ENCODE results near the gene NOL4L. TPM values are rescaled to one million over a fixed set of nuclear protein-coding genes. Genes with fewer than 3 reads are reported as not detected.

The NOL4L gene
- total and polyA plus RNA-seq, 2 experiments from 2014 or later: 38.8 to 39.2 TPM

- TF ChIP-seq CREB1 (CRISPR knock-in tag; IDR thresholded peaks at IDR 0.05; ENCODE audit: low read depth) (no peak), EZH2 (IDR thresholded peaks at IDR 0.05; ENCODE audit: low read depth, unreplicated experiment) (no peak), STAT1 (IDR thresholded peaks at IDR 0.05; ENCODE audit: unreplicated experiment) (no peak), EZH2phosphoT487 (IDR thresholded peaks at IDR 0.05; ENCODE audit: unreplicated experiment) (no peak), ZNF331 (CRISPR knock-in tag; IDR thresholded peaks at IDR 0.05; ENCODE audit: low read depth) (no peak)
These were observed 94.0 kb downstream of the NOL4L start (continued) for GRCh38 chr20:32490942-32491763.

GRCh38 chr20:32488066-32488838, 96.9 kb downstream of the NOL4L start:
- Mint-ChIP-seq H3K4me1 (peaks cover 11% of the 10 kb centered on the region; the same call in 2 of the 3 replicates), H3K4me3 (no peak overlapping the region), H3K36me3 (ENCODE audit: low read depth) (peaks cover 3% of the 10 kb centered on the region; the same call in 1 of the 3 replicates), H3K27ac (no peak overlapping the region), H3K9me3 (peaks cover 13% of the 10 kb centered on the region; the same call in 2 of the 3 replicates), H3K27me3 (ENCODE audit: insufficient read depth, low read depth, poor library complexity) (peaks cover 20% of the 10 kb centered on the region)
- Histone ChIP-seq H3K27ac (ENCODE audit: low read depth) (no peak overlapping the region), H3F3A (replicated peaks; ENCODE audit: low read depth) (0 out of 2 replicates have a peak, but pooled peaks cover 9% of the 10 kb centered on the region), H3K4me3 (no peak overlapping the region), H3K4me1 (ENCODE audit: insufficient read depth) (peaks cover 8% of the 10 kb centered on the region; the same call in 1 of the 2 replicates), H3K36me3 (ENCODE audit: insufficient read depth) (no peaks in the 10 kb centered on the region), H4K20me1 (replicated peaks; ENCODE audit: insufficient read depth) (no peaks in the 10 kb centered on the region), H3K9me2 (ENCODE audit: insufficient read depth) (no peaks in the 10 kb centered on the region), H3K79me2 (replicated peaks; ENCODE audit: insufficient read depth) (no peaks in the 10 kb centered on the region), H2AFZ (no peak overlapping the region), H3K27me3 (ENCODE audit: insufficient read depth) (no peaks in the 10 kb centered on the region), H3K4me2 (no peak overlapping the region)
- ATAC-seq (no peak), DNase-seq (ENCODE audit: low spot score) (no peak)
- TF ChIP-seq NANOG (IDR thresholded peaks at IDR 0.05; ENCODE audit: borderline replicate concordance): no peak
- no peak for TF ChIP-seq CTCF (conservative IDR thresholded peaks at IDR 0.05; ENCODE audit: low read depth in 2 of 2)
- no peak for TF ChIP-seq ZNF114 (CRISPR knock-in tag; IDR thresholded peaks at IDR 0.05)
- no peak for TF ChIP-seq REST (IDR thresholded peaks at IDR 0.05; ENCODE audit: unreplicated experiment)
- no peak for TF ChIP-seq EZH2phosphoT487 (IDR thresholded peaks at IDR 0.05; ENCODE audit: unreplicated experiment)
- no peak for TF ChIP-seq JUNB (IDR thresholded peaks at IDR 0.05; ENCODE audit: unreplicated experiment)
- no peak for TF ChIP-seq ZNF331 (CRISPR knock-in tag; IDR thresholded peaks at IDR 0.05; ENCODE audit: low read depth)
- TF ChIP-seq POLR2AphosphoS5 (IDR thresholded peaks at IDR 0.05; ENCODE audit: low read depth): no peak
- no peak for TF ChIP-seq ETS1 (IDR thresholded peaks at IDR 0.05)
- no peak for TF ChIP-seq STAT1 (IDR thresholded peaks at IDR 0.05; ENCODE audit: unreplicated experiment)
- TF ChIP-seq CREB1 (CRISPR knock-in tag; IDR thresholded peaks at IDR 0.05; ENCODE audit: low read depth): no peak
- TF ChIP-seq EZH2 (IDR thresholded peaks at IDR 0.05; ENCODE audit: low read depth, unreplicated experiment): no peak

Data from GM23338 (cell line).